Motor neuron (in vitro differentiated cells): ENCODE results near the gene C10orf71. TPM values are rescaled to one million over a fixed set of nuclear protein-coding genes. Genes with fewer than 3 reads are reported as not detected.

Source experiments
- ATAC-seq, 8 experiments: fragments of 200-7000 bp; cut with Tn5 transposase; replicated peaks in 6 of 8; 2 replicates each; pipeline ENCODE4 v1.8.0; 2021; ENCODE audit warnings: mild to moderate bottlenecking in 8 of 8, moderate library complexity in 8 of 8
- H3K27ac ChIP-seq, 2 donors: fragments of 250-450 bp; sonication (Bioruptor Pico); 2 replicates each; pipeline ENCODE4 v1.9.0; 2021; ENCODE audit warnings: antibody characterized with exemption in 2 of 2, mild to moderate bottlenecking in 2 of 2, moderate library complexity in 1 of 2
- H3K4me1 ChIP-seq, 2 donors: fragments of 250-450 bp; sonication (Bioruptor Pico); replicated peaks in 1 of 2; 2 replicates each; pipeline ENCODE4 v1.6.1; 2021; ENCODE audit warnings: antibody characterized with exemption in 2 of 2, mild to moderate bottlenecking in 2 of 2, moderate library complexity in 1 of 2
- H3K4me3 ChIP-seq, 5 donors: fragments of 250-450 bp; sonication (Bioruptor Pico); 2 replicates each; pipeline ENCODE4 v1.9.0; 2021; ENCODE audit warnings: antibody characterized with exemption in 5 of 5, mild to moderate bottlenecking in 5 of 5, moderate library complexity in 4 of 5
- WGBS, 10 experiments: fragments of 450-650 bp; shearing (Covaris generic); methylation state at CpG; one replicate each; pipeline ENCODE4 v1.0.0; 2022; 5-methylcytosine and 5-hydroxymethylcytosine counted together
- in situ Hi-C, 9 experiments: fragments of 400-800 bp; cut with MboI; loops; one replicate each; pipeline ENCODE4 v1.15.0; 2021; ENCODE audit warnings: low sequenced_read_pairs in 9 of 9, low pct_unique_long_range_greater_than_20kb in 2 of 9; ENCODE audit not compliant: unreplicated experiment in 9 of 9
- total RNA-seq, 8 experiments: library from RNA; unstranded; fragments of 300-600 nt; gene quantifications; 2 replicates each; pipeline versions ENCODE4 v1.2.3 to v1.2.4, GENCODE V29; 2022

C10orf71 gene
- total RNA-seq, 8 experiments from 2014 or later, result 0.04 to 1.6 (median 0.22) TPM; not detected in 2

DNA sequence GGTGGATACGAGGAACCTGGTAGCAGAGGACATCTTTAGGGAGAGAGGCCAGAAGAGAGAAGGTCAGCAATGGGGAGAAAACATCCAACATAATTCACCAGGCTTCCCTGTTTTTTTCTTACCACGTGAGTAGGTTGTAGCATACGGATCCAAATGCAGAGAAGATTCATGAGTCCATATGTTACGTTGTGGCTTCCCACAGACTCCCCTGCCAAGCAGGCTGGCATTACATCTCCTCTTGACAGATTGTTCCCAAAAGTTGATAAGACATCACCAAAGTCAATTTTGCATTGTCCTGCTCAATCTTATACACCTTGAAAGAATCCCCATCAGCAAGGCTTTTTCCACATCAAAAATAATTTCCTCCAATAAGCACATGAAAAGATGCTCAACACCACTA, 57.2 kb downstream of the C10orf71 start:
- in situ Hi-C loops, result no loop called here

GRCh38 chr10:49356944-49357343, 58.0 kb downstream of the C10orf71 start:
- in situ Hi-C loops, result no loop called here
- ATAC-seq, result no peak

More for the DNA sequence above, 57.2 kb downstream of the C10orf71 start:
- no peak for ATAC-seq
- WGBS, 10 experiments, result 13 to 91% (median 80%) methylated on average over 1 to 4 of the region's 4 CpGs; no CpG with 5 or more reads in 1 of the 10 experiments
- no peak overlapping the region for H3K4me3 ChIP-seq
- no peaks in the 10 kb centered on the region for H3K4me1 ChIP-seq
- no peak overlapping the region for H3K27ac ChIP-seq

GRCh38 chr10:49357910-49358309, 58.9 kb downstream of the C10orf71 start:
- in situ Hi-C loops, result no loop called here
- 0 to 67% (median 43%) methylated on average over 1 to 2 of the region's 2 CpGs for WGBS, 10 experiments

More at GRCh38 chr10:49356944-49357343, 58.0 kb downstream of the C10orf71 start:
- H3K4me3 ChIP-seq, result no peak overlapping the region
- H3K27ac ChIP-seq, result no peak overlapping the region
- H3K4me1 ChIP-seq, result no peaks in the 10 kb centered on the region
- 0 to 100% (median 80%) methylated on average over 1 of the region's 1 CpG; no CpG with 5 or more reads in 3 of the 10 experiments for WGBS, 10 experiments

GRCh38 chr10:49359349-49360270, 60.6 kb downstream of the C10orf71 start:
- no peaks in the 10 kb centered on the region for H3K4me1 ChIP-seq
- ATAC-seq, result peak in 4 of 8 experiments; percentile 27 to 86 (median 68)
- no peak overlapping the region for H3K4me3 ChIP-seq
- in situ Hi-C loops, result no loop called here
- 0 to 100% (median 43%) methylated on average over 1 to 5 of the region's 13 CpGs; no CpG with 5 or more reads in 4 of the 10 experiments for WGBS, 10 experiments
- no peak overlapping the region for H3K27ac ChIP-seq

More at GRCh38 chr10:49357910-49358309, 58.9 kb downstream of the C10orf71 start:
- no peak overlapping the region for H3K4me3 ChIP-seq
- H3K4me1 ChIP-seq, result no peaks in the 10 kb centered on the region
- no peak for ATAC-seq
- H3K27ac ChIP-seq, result no peak overlapping the region

DNA sequence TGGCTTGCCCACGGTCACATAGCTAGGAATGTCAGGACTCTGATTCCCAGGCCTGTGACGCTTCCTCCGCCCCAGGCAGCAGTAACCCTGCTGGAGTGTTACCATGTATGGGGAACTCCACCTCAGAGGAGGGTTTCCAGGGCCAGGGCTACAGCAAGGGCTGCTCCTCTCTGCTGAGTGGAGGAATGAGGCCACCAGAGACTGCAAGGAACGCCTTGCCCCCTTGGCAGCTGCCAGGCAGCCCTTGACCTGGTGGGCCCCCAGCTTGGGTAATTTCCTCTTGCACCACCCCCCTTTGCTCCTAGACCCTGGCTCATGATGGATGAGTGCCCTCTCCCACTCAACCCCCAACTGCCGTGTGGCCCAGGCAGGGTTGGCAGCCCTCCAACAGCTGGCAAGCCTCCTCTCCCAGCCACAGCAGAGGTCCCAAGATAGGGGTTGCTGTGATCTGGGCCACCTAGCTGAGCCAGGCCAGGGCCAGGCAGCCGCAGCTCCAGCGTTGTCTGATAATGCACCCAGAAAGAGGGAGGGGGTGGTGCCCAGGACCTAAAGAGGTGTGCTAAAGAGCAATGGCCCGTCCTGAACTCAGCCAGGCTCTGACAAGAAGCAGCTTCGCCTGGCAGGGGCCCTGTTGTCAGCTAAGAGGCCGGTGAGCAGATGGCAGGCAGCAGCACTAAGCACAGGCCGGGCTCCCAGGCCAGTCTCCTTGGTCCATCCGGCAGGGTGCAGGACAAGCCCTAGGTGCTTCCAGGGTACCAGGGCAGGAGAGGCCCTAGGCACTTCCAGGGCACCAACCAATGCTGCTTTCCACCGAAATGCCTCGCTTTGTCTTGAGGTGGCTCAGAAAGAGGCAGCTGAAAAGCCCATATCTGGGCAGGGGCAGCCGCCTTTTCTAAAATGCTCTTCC, 61.6 kb downstream of the C10orf71 start:
- Histone ChIP-seq H3K4me3 (no peak overlapping the region), H3K4me1 (no peaks in the 10 kb centered on the region), H3K27ac (no peak overlapping the region)
- peak in 3 of 8 experiments; percentile 32 to 87 (median 84) for ATAC-seq
- in situ Hi-C loops, result no loop called here
- WGBS, 10 experiments, result 35 to 77% (median 54%) methylated on average over 1 to 9 of the region's 15 CpGs; no CpG with 5 or more reads in 6 of the 10 experiments

GRCh38 chr10:49361178-49361554, 62.2 kb downstream of the C10orf71 start:
- Histone ChIP-seq H3K4me3 (no peak overlapping the region), H3K4me1 (no peaks in the 10 kb centered on the region), H3K27ac (no peak overlapping the region)
- ATAC-seq, result no peak
- 20 to 80% (median 47%) methylated on average over 1 to 2 of the region's 8 CpGs; no CpG with 5 or more reads in 6 of the 10 experiments for WGBS, 10 experiments
- in situ Hi-C loops, result no loop called here

DNA sequence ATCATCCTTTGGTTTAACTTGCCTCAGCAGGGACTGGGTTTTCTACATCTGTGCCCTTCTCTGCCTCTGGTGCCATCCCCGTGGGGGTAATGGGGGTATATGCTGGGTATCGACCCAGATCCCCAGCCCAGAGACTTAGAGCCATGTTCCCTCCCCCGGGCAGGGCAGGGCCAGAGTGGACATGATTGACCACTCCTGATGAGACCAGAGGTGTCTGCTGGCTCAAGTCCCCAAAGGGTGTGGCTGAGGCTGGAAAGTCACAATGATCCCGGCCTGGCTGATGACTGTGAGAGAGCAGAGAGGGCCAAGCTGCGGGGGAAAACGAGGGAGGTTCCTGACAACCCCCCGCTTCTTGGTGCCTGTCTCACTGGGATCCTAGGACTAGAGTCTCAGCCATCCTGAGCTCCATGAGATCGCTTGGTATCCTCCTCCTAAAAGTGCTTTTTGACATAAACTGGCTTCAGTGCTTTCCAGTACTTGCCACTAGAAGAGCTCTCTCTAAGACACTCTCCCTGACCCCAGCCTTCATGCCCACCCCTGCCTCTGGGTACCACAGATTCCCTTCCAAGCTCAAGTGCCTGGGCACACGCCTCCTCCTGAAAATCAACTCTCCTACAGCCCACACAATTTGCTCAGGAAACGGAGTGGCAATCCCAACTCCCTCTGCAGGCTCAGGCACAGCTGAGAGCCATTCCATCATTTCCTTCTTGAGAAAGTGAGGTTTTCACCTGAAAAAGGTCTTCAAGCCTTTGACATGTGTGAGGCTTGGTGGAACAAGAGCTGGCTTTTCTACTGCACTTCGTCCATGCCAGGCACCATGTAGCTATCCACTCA, 63.0 kb downstream of the C10orf71 start:
- Histone ChIP-seq H3K27ac (no peak overlapping the region), H3K4me3 (no peak overlapping the region), H3K4me1 (no peaks in the 10 kb centered on the region)
- peak in 2 of 8 experiments; percentile 11 to 37 for ATAC-seq
- in situ Hi-C loops, result no loop called here
- WGBS, 10 experiments, result 8 to 100% (median 42%) methylated on average over 1 to 9 of the region's 11 CpGs; no CpG with 5 or more reads in 3 of the 10 experiments

- H3K27ac ChIP-seq, result no peak overlapping the region
- 27 to 72% (median 60%) methylated on average over 1 to 7 of the region's 10 CpGs; no CpG with 5 or more reads in 1 of the 10 experiments for WGBS, 10 experiments
- no peak overlapping the region for H3K4me3 ChIP-seq
- in situ Hi-C loops, result no loop called here
- H3K4me1 ChIP-seq, result no peaks in the 10 kb centered on the region
- ATAC-seq, result no peak
Measured at GRCh38 chr10:49362596-49363260, 63.8 kb downstream of the C10orf71 start.

GRCh38 chr10:49363309-49364031, 64.5 kb downstream of the C10orf71 start:
- H3K27ac ChIP-seq, result no peak overlapping the region
- in situ Hi-C loops, result no loop called here
- WGBS, 10 experiments, result 10 to 100% (median 79%) methylated on average over 1 to 5 of the region's 8 CpGs; no CpG with 5 or more reads in 2 of the 10 experiments
- no peak overlapping the region for H3K4me3 ChIP-seq
- no peak for ATAC-seq
- no peaks in the 10 kb centered on the region for H3K4me1 ChIP-seq

DNA sequence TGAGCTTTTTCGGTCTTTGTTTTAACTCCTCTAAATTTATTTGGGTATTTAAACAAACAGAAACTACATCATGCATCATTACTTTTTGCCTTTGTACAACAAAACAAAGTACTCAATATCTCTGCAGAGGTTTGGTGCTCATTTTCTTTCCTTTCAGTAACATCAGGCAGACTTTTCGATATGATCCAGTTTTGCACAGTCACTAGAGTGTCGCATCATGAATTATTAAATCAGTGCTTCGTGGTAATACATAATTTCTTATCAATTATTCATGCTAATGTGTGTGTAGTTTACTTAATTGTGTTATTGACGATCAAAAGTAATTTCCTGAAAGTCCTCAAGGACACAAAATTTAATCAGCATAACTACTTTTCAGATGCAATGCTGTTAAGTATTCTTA, 65.1 kb downstream of the C10orf71 start:
- H3K4me1 ChIP-seq, result no peaks in the 10 kb centered on the region

GRCh38 chr10:49364747-49365146, 65.8 kb downstream of the C10orf71 start:
- no peak overlapping the region for H3K4me3 ChIP-seq
- in situ Hi-C loops, result no loop called here
- no peak overlapping the region for H3K27ac ChIP-seq
- WGBS, 10 experiments, result 50 to 100% (median 86%) methylated on average over 1 to 7 of the region's 8 CpGs; no CpG with 5 or more reads in 1 of the 10 experiments
- H3K4me1 ChIP-seq, result no peaks in the 10 kb centered on the region
- no peak for ATAC-seq

More for the DNA sequence above, 65.1 kb downstream of the C10orf71 start:
- ATAC-seq, result no peak
- Histone ChIP-seq H3K27ac (no peak overlapping the region), H3K4me3 (no peak overlapping the region)
- 17 to 79% (median 69%) methylated on average over 1 to 5 of the region's 5 CpGs for WGBS, 10 experiments
- in situ Hi-C loops, result no loop called here
